ENCODE data around the gene OR8B3. TPM values are rescaled to one million over a fixed set of nuclear protein-coding genes. Genes with fewer than 3 reads are reported as not detected.
"Not testable (repeated sequence)": the region's sequence is repeated elsewhere in the genome, so short reads cannot be mapped to it uniquely, and the experiment has no call there.

Gene OR8B3
- total RNA-seq, 6 donors from 2014 or later = not detected

DNA sequence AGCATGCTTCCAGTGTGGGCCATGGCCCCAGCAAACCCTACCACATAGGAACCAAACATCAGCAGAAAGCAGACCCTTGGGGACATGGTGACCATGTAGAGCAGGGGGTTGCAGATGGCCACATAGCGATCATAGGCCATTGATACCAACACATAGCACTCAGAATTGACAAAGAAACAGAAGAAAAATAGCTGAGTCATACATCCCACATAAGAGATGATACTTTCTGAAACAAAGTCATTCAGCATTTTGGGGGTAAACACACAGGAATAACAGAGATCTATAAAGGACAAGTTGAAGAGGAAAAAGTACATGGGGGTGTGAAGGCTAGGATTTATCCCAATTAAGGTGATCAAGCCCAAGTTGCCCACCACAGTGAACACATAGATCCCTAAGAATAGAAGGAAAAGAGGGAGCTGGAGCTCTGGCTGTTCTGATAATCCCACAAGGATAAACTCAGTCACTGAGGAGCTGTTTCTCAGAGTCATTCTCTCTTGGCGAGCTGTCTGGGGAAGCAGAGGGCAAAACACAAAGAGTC lies 25.6 kb upstream of the OR8B3 start, which contains the start of gene OR8B4:
Gene OR8B4 (minus strand): TSS at position 488 of the 538 bp plus-strand sequence. CDS start 0 bp downstream, at position 488.
- H3K27ac ChIP-seq = no peak within 1 kb of the TSS
- DNase-seq (no peak), ATAC-seq (ENCODE audit: low FRiP score in 2 of 2) (no peak)
- H3K4me1 ChIP-seq = no peaks in the 10 kb centered on the region
- H3K4me3 ChIP-seq = no peak within 1 kb of the TSS
- WGBS, 2 donors = 81 to 92% methylated on average over 2 of the region's 2 CpGs
- H3K36me3 ChIP-seq = no peaks in the 10 kb centered on the region
- H3K9me3 ChIP-seq = no peaks in the 10 kb centered on the region
- H3K27me3 ChIP-seq = no peaks in the 10 kb centered on the region
- no peak for TF ChIP-seq EP300 (IDR thresholded peaks at IDR 0.05)
- no peak for TF ChIP-seq CTCF (IDR thresholded peaks at IDR 0.05)
- no peak for TF ChIP-seq POLR2A (IDR thresholded peaks at IDR 0.05)
- TF ChIP-seq POLR2AphosphoS5 (IDR thresholded peaks at IDR 0.05) = no peak

DNA sequence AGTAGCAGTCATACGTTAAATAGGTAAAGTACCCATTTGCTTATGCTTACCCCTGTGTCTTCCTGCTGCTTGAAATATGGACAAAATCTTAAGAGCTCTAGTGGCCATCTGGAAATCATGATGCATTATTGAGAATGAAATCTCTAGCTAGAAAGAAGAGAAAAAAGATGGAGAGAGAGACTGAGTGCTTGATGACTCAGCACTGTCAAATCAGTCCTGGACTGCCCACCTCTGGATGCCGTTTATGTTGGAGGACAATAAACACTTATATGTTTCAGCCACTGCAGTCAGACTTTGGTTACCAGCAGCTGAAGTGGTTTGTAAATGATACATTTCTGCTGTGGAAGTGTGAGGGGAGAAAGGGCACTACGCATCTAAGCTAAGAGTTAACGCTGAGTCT lies 22.2 kb upstream of the OR8B3 start:
- no peaks in the 10 kb centered on the region for H3K9me3 ChIP-seq
- H3K4me1 ChIP-seq = no peaks in the 10 kb centered on the region
- H3K27ac ChIP-seq = no peak overlapping the region
- H3K4me3 ChIP-seq = no peak overlapping the region
- 70 to 79% methylated on average over 4 of the region's 4 CpGs for WGBS, 2 donors
- no peaks in the 10 kb centered on the region for H3K27me3 ChIP-seq
- H3K36me3 ChIP-seq = no peaks in the 10 kb centered on the region
- no peak for ATAC-seq (ENCODE audit: low FRiP score in 2 of 2)
- no peak for TF ChIP-seq POLR2A (IDR thresholded peaks at IDR 0.05)
- no peak for DNase-seq

GRCh38 chr11:124415356-124415923 lies 16.6 kb upstream of the OR8B3 start:
- Histone ChIP-seq H3K27ac (no peak overlapping the region), H3K36me3 (no peaks in the 10 kb centered on the region), H3K9me3 (no peaks in the 10 kb centered on the region), H3K27me3 (no peaks in the 10 kb centered on the region), H3K4me1 (no peaks in the 10 kb centered on the region), H3K4me3 (no peak overlapping the region)
- TF ChIP-seq EP300 (IDR thresholded peaks at IDR 0.05) = no peak
- TF ChIP-seq CTCF (IDR thresholded peaks at IDR 0.05) = peak in 4 of 6 experiments; percentile 32 to 63 (median 38)
- no peak for TF ChIP-seq POLR2AphosphoS5 (IDR thresholded peaks at IDR 0.05)
- TF ChIP-seq POLR2A (IDR thresholded peaks at IDR 0.05) = no peak
- DNase-seq = no peak
- 17 to 18% methylated on average over 5 of the region's 5 CpGs for WGBS, 2 donors
- ATAC-seq (ENCODE audit: low FRiP score in 2 of 2) = no peak

DNA sequence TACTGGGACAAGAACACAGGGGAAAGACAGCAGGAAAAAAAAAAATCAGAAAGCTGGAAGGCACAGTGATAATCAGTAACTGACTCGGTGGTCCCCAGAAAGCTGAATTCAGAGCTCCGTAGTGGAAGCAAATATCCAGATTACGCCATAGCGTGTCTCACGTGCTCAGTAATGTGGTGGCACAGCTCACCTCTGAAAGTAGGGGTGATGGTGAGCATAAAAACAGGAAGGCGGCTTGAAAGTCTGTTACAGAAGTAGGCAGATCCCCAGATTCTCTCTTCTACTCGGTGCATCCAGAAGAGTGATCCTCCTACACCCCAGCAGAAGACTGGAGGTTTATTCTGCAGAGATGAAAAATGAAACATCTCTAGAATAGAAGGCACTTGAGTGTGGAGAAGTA lies 11.1 kb upstream of the OR8B3 start:
- no peak overlapping the region for H3K4me3 ChIP-seq
- H3K9me3 ChIP-seq = no peaks in the 10 kb centered on the region
- ATAC-seq (ENCODE audit: low FRiP score in 2 of 2) = no peak
- H3K27ac ChIP-seq = no peak overlapping the region
- WGBS, 2 donors = 81 to 84% methylated on average over 7 of the region's 7 CpGs
- TF ChIP-seq POLR2A (IDR thresholded peaks at IDR 0.05) = no peak
- no peak for TF ChIP-seq EP300 (IDR thresholded peaks at IDR 0.05)
- no peak for TF ChIP-seq CTCF (IDR thresholded peaks at IDR 0.05)
- TF ChIP-seq POLR2AphosphoS5 (IDR thresholded peaks at IDR 0.05) = no peak
- no peaks in the 10 kb centered on the region for H3K4me1 ChIP-seq
- no peak for DNase-seq
- no peaks in the 10 kb centered on the region for H3K36me3 ChIP-seq
- no peaks in the 10 kb centered on the region for H3K27me3 ChIP-seq

GRCh38 chr11:124405581-124405980 lies 6.8 kb upstream of the OR8B3 start:
- ATAC-seq (ENCODE audit: low FRiP score in 2 of 2) (no peak), DNase-seq (no peak)
- Histone ChIP-seq H3K27ac (no peak overlapping the region), H3K27me3 (no peaks in the 10 kb centered on the region), H3K4me1 (no peaks in the 10 kb centered on the region), H3K4me3 (no peak overlapping the region), H3K36me3 (no peaks in the 10 kb centered on the region), H3K9me3 (no peaks in the 10 kb centered on the region)
- WGBS, 2 donors = 60 to 68% methylated on average over 2 of the region's 2 CpGs
- TF ChIP-seq EP300 (IDR thresholded peaks at IDR 0.05) (no peak), CTCF (IDR thresholded peaks at IDR 0.05) (no peak), POLR2A (IDR thresholded peaks at IDR 0.05) (no peak), POLR2AphosphoS5 (IDR thresholded peaks at IDR 0.05) (no peak)

DNA sequence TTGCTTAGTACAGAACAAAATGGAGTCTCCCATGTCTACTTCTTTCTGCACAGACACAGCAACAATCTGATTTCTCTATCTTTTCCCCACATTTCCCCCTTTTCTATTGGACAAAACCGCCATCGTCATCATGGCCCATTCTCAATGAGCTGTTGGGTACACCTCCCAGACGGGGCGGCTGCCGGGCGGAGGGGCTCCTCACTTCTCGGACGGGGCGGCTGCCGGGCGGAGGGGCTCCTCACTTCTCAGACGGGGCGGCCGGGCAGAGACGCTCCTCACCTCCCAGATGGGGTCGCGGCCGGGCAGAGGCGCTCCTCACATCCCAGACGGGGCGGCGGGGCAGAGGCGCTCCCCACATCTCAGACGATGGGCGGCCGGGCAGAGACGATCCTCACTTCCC lies 4.4 kb upstream of the OR8B3 start:
- not testable (repeated sequence) for ATAC-seq (ENCODE audit: low FRiP score in 2 of 2); H3K27me3 ChIP-seq; H3K9me3 ChIP-seq; H3K4me3 ChIP-seq; H3K36me3 ChIP-seq; H3K4me1 ChIP-seq; H3K27ac ChIP-seq
- peak in 1 of 2 donors; percentile 57 for DNase-seq
- 87 to 97% methylated on average over 5 to 24 of the region's 27 CpGs for WGBS, 2 donors

Data from upper lobe of left lung (tissue), 6 donors.